Pulmonary artery endothelial cell (primary cell): ENCODE data around the gene TAF1C. TPM values are rescaled to one million over a fixed set of nuclear protein-coding genes. Genes with fewer than 3 reads are reported as not detected.

Experiments used
- total RNA-seq: library from RNA; depleted of rRNA; stranded (reverse); fragments of >200 nt; gene quantifications from 2 replicates; pipeline ENCODE4 v1.2.3, GENCODE V29; 2014

The TAF1C gene
- total RNA-seq, 1 donor from 2014 or later, result 13.8 TPM

Other genes with a start within 250 kb of the TAF1C start
- 1.7 and 2.8 TPM in 2 replicates for gene OSGIN1, start 233.8 kb downstream of the TAF1C start, total RNA-seq
- gene NECAB2, start 218.8 kb downstream of the TAF1C start, total RNA-seq, result 0.04 and 0.20 TPM in 2 replicates
- not detected in 2 replicates for gene SLC38A8, start 144.3 kb downstream of the TAF1C start, total RNA-seq
- gene MBTPS1, start 70.1 kb downstream of the TAF1C start, total RNA-seq, result 127 and 145 TPM in 2 replicates
- gene HSDL1, start 41.9 kb downstream of the TAF1C start, total RNA-seq, result 25.6 and 30.1 TPM in 2 replicates
- gene DNAAF1, start 41.7 kb downstream of the TAF1C start, total RNA-seq, result under 0.01 and 0.07 TPM in 2 replicates
- not detected in 2 replicates for gene ADAD2, start 4.1 kb upstream of the TAF1C start, total RNA-seq
- gene KCNG4, start 53.0 kb upstream of the TAF1C start, total RNA-seq, result not detected in 2 replicates
- gene WFDC1, start 107.8 kb upstream of the TAF1C start, total RNA-seq, result not detected in 2 replicates
- not detected in 2 replicates for gene ATP2C2, start 181.5 kb upstream of the TAF1C start, total RNA-seq